ENCODE results near the gene PHYHIPL.

DNA sequence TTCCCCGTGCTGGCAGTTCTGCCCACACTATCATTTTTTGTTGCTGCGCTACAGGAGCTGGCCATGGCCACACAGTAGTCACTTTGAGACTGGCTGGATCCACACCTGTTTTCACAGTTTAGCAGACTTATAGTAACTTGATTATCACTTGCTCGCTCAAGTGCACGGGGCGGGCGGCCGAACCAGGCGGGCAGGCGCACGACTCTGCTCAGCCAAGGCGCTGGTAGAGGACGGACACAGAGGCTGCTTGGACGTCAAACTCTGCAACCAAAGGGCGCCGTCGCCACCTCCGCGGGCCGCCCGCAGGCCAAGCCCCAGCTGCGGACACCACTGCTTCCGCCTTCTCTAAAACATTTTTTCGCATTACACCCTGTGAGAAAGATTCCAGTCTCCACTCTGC lies 38.4 kb upstream of the PHYHIPL start:
- TF ChIP-seq, protein P1, sequence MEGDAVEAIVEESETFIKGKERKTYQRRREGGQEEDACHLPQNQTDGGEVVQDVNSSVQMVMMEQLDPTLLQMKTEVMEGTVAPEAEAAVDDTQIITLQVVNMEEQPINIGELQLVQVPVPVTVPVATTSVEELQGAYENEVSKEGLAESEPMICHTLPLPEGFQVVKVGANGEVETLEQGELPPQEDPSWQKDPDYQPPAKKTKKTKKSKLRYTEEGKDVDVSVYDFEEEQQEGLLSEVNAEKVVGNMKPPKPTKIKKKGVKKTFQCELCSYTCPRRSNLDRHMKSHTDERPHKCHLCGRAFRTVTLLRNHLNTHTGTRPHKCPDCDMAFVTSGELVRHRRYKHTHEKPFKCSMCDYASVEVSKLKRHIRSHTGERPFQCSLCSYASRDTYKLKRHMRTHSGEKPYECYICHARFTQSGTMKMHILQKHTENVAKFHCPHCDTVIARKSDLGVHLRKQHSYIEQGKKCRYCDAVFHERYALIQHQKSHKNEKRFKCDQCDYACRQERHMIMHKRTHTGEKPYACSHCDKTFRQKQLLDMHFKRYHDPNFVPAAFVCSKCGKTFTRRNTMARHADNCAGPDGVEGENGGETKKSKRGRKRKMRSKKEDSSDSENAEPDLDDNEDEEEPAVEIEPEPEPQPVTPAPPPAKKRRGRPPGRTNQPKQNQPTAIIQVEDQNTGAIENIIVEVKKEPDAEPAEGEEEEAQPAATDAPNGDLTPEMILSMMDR (IDR thresholded peaks at IDR 0.05), result no peak
- TF ChIP-seq POLR2A (IDR thresholded peaks at IDR 0.05), result no peak

Data from heart left ventricle (tissue), 13 donors.